ENCODE data around the gene YY1AP1. TPM values are rescaled to one million over a fixed set of nuclear protein-coding genes. Genes with fewer than 3 reads are reported as not detected.
"Not testable (repeated sequence)": the region's sequence is repeated elsewhere in the genome, so short reads cannot be mapped to it uniquely, and the experiment has no call there.

The YY1AP1 gene
- total RNA-seq, 1 experiment from 2014 or later: 37.6 TPM

- H3K4me1 ChIP-seq (ENCODE audit: insufficient read depth, low read length): no peaks in the 10 kb centered on the region
- ATAC-seq (peak; percentile 67), DNase-seq (peak; percentile 51)
- no peaks in the 10 kb centered on the region for H3K27me3 ChIP-seq (ENCODE audit: low read length)
- no peaks in the 10 kb centered on the region for H3K9me3 ChIP-seq (ENCODE audit: low read length)
- H3K79me2 ChIP-seq (ENCODE audit: low read length): no peaks in the 10 kb centered on the region
- no TSS peak for BruUV-seq (replicated peaks)
- peaks cover 3% of the 10 kb centered on the region for H3F3A ChIP-seq (ENCODE audit: low read length, unreplicated experiment)
- no peak overlapping the region for H3K4me3 ChIP-seq (ENCODE audit: low read length)
- ChIA-PET POLR2A (ENCODE audit: unreplicated experiment) (no interaction called here), CTCF (no interaction called here)
- peaks cover 64% of the 10 kb centered on the region for H3K36me3 ChIP-seq (ENCODE audit: low read depth, low read length)
- H3K9me2 ChIP-seq (replicated peaks; ENCODE audit: low read length): no peaks in the 10 kb centered on the region
- TF ChIP-seq EZH2 (IDR thresholded peaks at IDR 0.05; ENCODE audit: low read length, unreplicated experiment): no peak
- no peak for TF ChIP-seq CTCF (conservative IDR thresholded peaks at IDR 0.05; ENCODE audit: low read depth, low read length)
- no peak for TF ChIP-seq EZH2phosphoT487 (IDR thresholded peaks at IDR 0.05; ENCODE audit: borderline replicate concordance, low read length)
- no peaks in the 10 kb centered on the region for H4K20me1 ChIP-seq (ENCODE audit: low read length)
- H3K27ac ChIP-seq (ENCODE audit: low read length): 0 out of 2 replicates have a peak overlapping the region, but pooled peaks have one; percentile 12
- H2AFZ ChIP-seq (ENCODE audit: low read length): no peak overlapping the region
- no peak overlapping the region for H3K9ac ChIP-seq (ENCODE audit: low read length)
- intact Hi-C loops (cut with micrococcal nuclease): no loop called here
- H3K4me2 ChIP-seq (ENCODE audit: low read length): no peak overlapping the region
Measured at GRCh38 chr1:155669233-155670162, 19.1 kb downstream of the YY1AP1 start.

DNA sequence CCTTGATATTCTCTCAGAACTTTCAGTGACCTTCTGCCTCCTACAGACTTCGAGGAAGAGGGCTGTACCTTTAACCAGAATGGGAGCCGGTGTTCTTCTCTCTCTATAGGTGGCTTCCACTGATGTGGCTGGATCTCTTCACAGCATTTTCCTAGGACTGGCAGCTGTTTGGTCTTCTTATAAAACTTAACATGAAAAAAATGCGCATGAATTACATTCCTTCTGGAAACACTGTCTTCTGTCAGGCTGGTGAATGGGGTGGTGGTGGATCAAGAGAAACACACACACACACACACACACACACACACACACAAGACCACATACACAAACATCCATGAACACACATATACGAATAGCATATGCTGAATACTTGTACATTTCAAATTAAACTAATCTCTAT, 27.3 kb downstream of the YY1AP1 start:
- H3K27me3 ChIP-seq (ENCODE audit: low read length); H4K20me1 ChIP-seq (ENCODE audit: low read length); H3K79me2 ChIP-seq (ENCODE audit: low read length); H3K27ac ChIP-seq (ENCODE audit: low read length); H3K9me3 ChIP-seq (ENCODE audit: low read length); BruUV-seq (replicated peaks); intact Hi-C loops (cut with micrococcal nuclease); H3K9me2 ChIP-seq (replicated peaks; ENCODE audit: low read length); DNase-seq; H3K4me2 ChIP-seq (ENCODE audit: low read length); H3K4me1 ChIP-seq (ENCODE audit: insufficient read depth, low read length); H3K9ac ChIP-seq (ENCODE audit: low read length); H3F3A ChIP-seq (ENCODE audit: low read length, unreplicated experiment); ATAC-seq; H2AFZ ChIP-seq (ENCODE audit: low read length); H3K4me3 ChIP-seq (ENCODE audit: low read length); CTCF ChIA-PET; POLR2A ChIA-PET (ENCODE audit: unreplicated experiment): not testable (repeated sequence)
- H3K36me3 ChIP-seq (ENCODE audit: low read depth, low read length): peaks cover 49% of the 10 kb centered on the region

GRCh38 chr1:155657463-155657862, 31.1 kb downstream of the YY1AP1 start:
- Histone ChIP-seq H3K27me3 (ENCODE audit: low read length) (no peaks in the 10 kb centered on the region), H3K79me2 (ENCODE audit: low read length) (no peaks in the 10 kb centered on the region), H3K9me3 (ENCODE audit: low read length) (no peaks in the 10 kb centered on the region), H3F3A (ENCODE audit: low read length, unreplicated experiment) (no peaks in the 10 kb centered on the region), H4K20me1 (ENCODE audit: low read length) (no peaks in the 10 kb centered on the region), H3K36me3 (ENCODE audit: low read depth, low read length) (peaks cover 32% of the 10 kb centered on the region), H3K9ac (ENCODE audit: low read length) (no peak overlapping the region), H3K27ac (ENCODE audit: low read length) (no peak overlapping the region), H3K4me1 (ENCODE audit: insufficient read depth, low read length) (peaks cover 9% of the 10 kb centered on the region), H3K4me2 (ENCODE audit: low read length) (no peak overlapping the region), H3K9me2 (replicated peaks; ENCODE audit: low read length) (no peaks in the 10 kb centered on the region), H2AFZ (ENCODE audit: low read length) (no peak overlapping the region), H3K4me3 (ENCODE audit: low read length) (no peak overlapping the region)
- DNase-seq (peak; percentile 11), ATAC-seq (no peak)
- TF ChIP-seq CTCF (conservative IDR thresholded peaks at IDR 0.05; ENCODE audit: low read depth, low read length) (no peak), EZH2phosphoT487 (IDR thresholded peaks at IDR 0.05; ENCODE audit: borderline replicate concordance, low read length) (no peak), EZH2 (IDR thresholded peaks at IDR 0.05; ENCODE audit: low read length, unreplicated experiment) (no peak)
- no TSS peak for BruUV-seq (replicated peaks)
- intact Hi-C loops (cut with micrococcal nuclease): loop anchor here (10.0 kb wide), 1 partner anchor 67 kb away; no protein-coding TSS in a partner anchor
- ChIA-PET POLR2A (ENCODE audit: unreplicated experiment) (no interaction called here), CTCF (no interaction called here)

Data from PC-3 (cell line).